HUES48 (cell line): Measurements from ENCODE around the gene ZNF605.

ENCODE experiments used
- H3K27ac ChIP-seq: one replicate; pipeline ENCODE4 v1.7.0; 2013; ENCODE audit warnings: low read depth, low read length, inconsistent platforms
- H3K27me3 ChIP-seq: 2 replicates; pipeline ENCODE4 v1.6.1; 2013; ENCODE audit warnings: mild to moderate bottlenecking, low read length; ENCODE audit not compliant: control insufficient read depth, insufficient read depth
- H3K36me3 ChIP-seq: 2 replicates; pipeline ENCODE4 v1.6.1; 2013; ENCODE audit warnings: low read length; ENCODE audit not compliant: control insufficient read depth, insufficient read depth
- H3K4me1 ChIP-seq: 2 replicates; pipeline ENCODE4 v1.6.1; 2013; ENCODE audit warnings: mild to moderate bottlenecking, low read length; ENCODE audit not compliant: control insufficient read depth, insufficient read depth
- H3K4me3 ChIP-seq: 2 replicates; pipeline ENCODE4 v1.5.1; 2013; ENCODE audit warnings: mild to moderate bottlenecking, low read depth, low read length
- H3K9ac ChIP-seq: 2 replicates; pipeline ENCODE4 v1.6.1; 2013; ENCODE audit warnings: mild to moderate bottlenecking, low read depth, low read length, moderate library complexity
- H3K9me3 ChIP-seq: 2 replicates; pipeline ENCODE4 v1.6.1; 2013; ENCODE audit warnings: low read length; ENCODE audit not compliant: control insufficient read depth, insufficient read depth

Gene ZNF605

DNA sequence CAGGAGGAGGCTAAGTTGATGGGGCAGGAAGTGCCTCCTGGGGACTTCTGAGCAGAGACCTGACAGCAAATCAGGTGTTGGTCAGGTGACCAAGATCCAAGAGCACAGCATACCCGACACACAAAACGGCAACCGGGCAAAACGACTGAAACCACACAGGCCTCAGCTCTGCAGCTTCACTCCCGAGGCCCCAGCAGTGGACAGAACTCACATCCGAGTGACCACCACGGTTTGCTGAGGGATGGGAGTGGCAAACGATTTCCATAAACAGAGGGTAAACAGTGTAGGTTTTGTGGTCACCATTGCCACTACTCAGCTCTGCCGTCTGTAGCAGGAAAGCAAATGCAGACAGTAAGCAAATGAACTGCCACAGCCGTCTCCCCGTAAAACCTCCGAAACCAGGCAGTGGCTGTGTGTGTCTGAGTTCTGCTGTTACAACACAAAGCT, 83.1 kb downstream of the ZNF605 start:
- H3K36me3 ChIP-seq = peaks cover 64% of the 10 kb centered on the region
- no peaks in the 10 kb centered on the region for H3K9me3 ChIP-seq
- no peak overlapping the region for H3K27ac ChIP-seq
- H3K9ac ChIP-seq = no peak overlapping the region
- no peaks in the 10 kb centered on the region for H3K27me3 ChIP-seq
- no peak overlapping the region for H3K4me3 ChIP-seq
- H3K4me1 ChIP-seq = no peaks in the 10 kb centered on the region

DNA sequence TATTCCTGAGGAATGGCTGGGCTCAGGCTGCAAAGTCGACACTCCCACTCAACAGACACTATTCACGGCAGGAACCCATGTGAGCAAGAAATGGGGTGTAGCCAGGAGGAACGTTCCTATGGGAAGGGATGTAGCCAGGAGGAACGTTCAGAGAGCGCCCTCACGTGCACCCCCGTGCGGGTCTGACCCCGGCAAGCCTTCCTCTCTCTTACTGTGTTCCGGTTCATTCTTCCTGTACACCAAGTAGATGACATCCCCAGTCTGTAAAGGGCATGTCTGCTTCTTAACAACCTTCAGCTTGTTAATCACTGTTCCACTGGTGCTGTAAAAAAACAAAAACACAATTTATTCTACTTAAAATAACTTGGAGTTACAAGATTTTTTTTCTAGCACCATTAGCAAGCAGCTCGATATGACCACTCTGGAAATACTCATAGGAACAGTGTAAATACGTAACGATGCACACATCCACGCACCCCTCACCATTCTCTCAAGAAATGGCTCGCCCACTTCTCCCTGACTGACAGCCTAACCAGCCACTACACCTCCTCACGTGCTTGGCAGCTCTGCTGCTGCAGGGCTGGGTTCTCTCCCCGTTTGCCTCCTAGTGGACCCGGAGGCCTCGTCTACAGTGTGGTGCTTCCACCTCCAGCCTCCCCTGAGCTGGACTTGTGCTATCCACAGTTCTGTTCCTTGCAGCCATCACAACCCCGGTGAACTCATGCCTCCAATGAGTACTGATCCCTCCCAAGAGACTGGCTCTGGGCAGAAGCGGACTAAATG, 83.8 kb downstream of the ZNF605 start:
- no peak overlapping the region for H3K4me3 ChIP-seq
- H3K4me1 ChIP-seq = no peaks in the 10 kb centered on the region
- peaks cover 68% of the 10 kb centered on the region for H3K36me3 ChIP-seq
- H3K9me3 ChIP-seq = no peaks in the 10 kb centered on the region
- no peak overlapping the region for H3K27ac ChIP-seq
- H3K27me3 ChIP-seq = no peaks in the 10 kb centered on the region
- H3K9ac ChIP-seq = no peak overlapping the region

DNA sequence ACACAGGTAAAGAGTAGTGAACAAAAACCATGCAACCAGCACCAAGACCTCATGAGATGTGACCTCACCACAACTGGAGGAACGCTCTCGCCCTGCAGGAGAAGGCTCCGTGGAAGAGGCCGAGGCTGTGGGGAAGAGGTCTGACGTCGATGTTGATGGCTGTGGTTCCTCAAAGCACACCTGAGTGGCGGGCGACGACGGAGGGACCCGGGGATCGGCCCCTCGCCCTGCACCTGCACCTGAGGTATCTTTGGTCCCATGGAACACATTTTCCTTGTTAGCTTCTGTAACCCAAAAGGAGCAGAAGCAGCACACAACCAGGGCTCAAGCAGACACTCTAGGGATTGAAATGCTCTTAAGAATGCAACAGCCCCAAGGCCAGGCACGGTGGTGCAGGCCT, 86.6 kb downstream of the ZNF605 start:
- Histone ChIP-seq H3K9me3 (no peaks in the 10 kb centered on the region), H3K36me3 (peaks cover 64% of the 10 kb centered on the region)

More for the DNA sequence above, 86.6 kb downstream of the ZNF605 start:
- H3K4me1 ChIP-seq = no peaks in the 10 kb centered on the region
- no peak overlapping the region for H3K9ac ChIP-seq
- H3K27ac ChIP-seq = no peak overlapping the region
- no peaks in the 10 kb centered on the region for H3K27me3 ChIP-seq
- H3K4me3 ChIP-seq = no peak overlapping the region
